Measurements from ENCODE around the gene CABP7.

CABP7 gene

DNA sequence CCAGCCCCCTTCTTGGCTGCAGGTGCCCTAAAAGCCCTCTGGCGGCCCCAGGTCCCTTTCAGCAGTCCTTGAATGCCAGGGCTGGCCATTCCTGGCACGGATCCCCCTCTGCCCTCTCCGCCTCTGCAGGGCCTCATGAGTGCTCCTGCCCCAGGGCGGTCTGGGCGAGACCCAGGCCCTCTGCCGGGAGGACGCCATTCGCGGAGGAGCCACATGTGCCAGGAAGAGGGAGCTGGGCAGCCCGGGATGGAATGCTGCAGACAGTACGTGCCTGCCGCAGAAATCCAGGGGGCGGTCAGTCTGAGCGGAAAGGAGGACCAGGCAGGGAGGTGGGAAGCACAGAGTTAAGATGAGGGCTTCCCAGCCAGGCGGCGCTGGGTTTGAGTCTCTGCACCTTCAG, 2.8 kb downstream of the CABP7 start:
- DNase-seq (ENCODE audit: low spot score), result no peak

GRCh38 chr22:29723766-29724165, 4.0 kb downstream of the CABP7 start:
- DNase-seq (ENCODE audit: low spot score), result no peak

DNA sequence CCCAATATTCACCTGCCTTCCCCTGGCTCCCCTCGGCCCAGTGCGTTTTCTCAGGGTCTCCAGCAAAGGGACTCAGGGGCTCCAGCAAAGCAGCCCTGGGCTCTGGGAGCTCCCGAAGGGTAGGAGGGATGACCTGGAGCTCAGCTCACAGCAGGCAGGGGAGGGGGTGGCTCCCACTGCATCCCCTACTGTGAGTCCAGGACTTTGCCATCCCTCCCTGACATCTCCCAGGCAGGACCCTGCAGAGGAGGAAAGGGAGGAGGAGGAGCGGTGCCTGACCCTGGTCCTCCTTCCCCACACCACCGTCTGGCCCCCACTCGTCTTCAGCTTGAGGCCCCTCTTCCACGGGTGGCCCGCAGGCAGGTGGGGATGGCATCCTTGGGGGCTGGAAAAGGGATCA, 5.0 kb downstream of the CABP7 start:
- no peak for DNase-seq (ENCODE audit: low spot score)

GRCh38 chr22:29726106-29726505, 6.3 kb downstream of the CABP7 start:
- DNase-seq (ENCODE audit: low spot score), result no peak

GRCh38 chr22:29726512-29727130, 6.8 kb downstream of the CABP7 start:
- no peak for DNase-seq (ENCODE audit: low spot score)

DNA sequence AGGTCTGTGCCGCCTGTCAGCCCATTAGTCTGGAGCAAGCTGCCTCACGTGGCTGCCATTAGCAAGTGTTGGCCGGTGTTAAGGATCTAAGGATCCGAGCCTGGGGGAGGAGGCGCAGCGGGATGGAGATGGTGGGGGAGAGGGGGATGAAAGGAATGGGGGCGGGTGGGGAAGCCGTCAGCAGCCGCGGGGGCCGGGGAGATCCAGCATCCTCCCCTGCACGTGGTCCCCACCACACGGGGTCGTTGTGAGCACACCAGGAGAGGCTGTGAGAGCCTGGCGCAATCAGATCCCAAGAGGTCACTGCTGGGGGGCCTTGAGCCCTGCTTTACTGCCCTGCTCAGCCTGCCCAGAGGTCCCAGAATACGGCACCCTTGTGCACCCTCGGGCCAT, 7.3 kb downstream of the CABP7 start:
- no peak for DNase-seq (ENCODE audit: low spot score)

GRCh38 chr22:29729161-29729560, 9.4 kb downstream of the CABP7 start:
- no peak for DNase-seq (ENCODE audit: low spot score)

GRCh38 chr22:29731058-29731850, 11.5 kb downstream of the CABP7 start:
- DNase-seq (ENCODE audit: low spot score), result no peak

DNA sequence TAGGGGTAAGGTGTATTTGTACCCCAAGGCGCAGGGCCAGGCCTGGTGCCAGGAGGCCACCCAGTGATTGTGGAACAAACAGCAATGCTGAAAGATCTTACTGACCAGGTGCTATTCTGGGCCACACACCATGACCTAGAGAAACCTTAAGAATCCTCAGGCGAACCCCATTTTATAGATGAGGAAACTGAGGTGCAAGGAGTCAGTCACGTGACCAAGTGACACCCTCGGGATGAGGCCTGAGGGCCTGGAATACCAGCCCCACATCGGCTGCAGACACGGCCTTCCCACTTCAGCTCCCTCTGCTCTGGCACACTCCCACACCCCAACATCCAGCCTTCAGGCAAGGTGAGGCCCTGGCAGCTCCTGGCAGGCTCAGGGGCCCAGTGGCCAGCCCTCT, 13.1 kb downstream of the CABP7 start:
- no peak for DNase-seq (ENCODE audit: low spot score)

GRCh38 chr22:29733362-29734201, 13.8 kb downstream of the CABP7 start:
- no peak for DNase-seq (ENCODE audit: low spot score)

DNA sequence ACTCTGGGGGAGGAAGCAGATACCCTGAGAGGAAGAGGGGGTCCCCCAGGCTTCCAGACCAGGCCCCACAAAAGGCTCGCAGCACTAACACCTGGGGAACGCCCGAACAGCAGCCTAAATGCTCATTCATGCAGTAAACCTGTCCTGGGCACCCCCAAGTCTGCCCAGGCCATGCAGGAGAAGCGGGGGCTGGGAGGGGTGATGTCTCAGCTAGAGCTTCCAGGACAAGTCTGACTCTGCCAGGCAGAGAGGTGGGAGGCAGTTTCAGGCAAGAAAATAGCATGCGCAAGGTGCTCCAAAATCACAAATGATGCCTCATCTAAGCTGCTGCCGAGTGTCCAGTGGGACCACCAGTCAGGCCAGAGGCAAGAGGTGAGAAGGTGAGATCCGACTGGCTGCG, 14.6 kb downstream of the CABP7 start:
- DNase-seq (ENCODE audit: low spot score), result no peak

DNA sequence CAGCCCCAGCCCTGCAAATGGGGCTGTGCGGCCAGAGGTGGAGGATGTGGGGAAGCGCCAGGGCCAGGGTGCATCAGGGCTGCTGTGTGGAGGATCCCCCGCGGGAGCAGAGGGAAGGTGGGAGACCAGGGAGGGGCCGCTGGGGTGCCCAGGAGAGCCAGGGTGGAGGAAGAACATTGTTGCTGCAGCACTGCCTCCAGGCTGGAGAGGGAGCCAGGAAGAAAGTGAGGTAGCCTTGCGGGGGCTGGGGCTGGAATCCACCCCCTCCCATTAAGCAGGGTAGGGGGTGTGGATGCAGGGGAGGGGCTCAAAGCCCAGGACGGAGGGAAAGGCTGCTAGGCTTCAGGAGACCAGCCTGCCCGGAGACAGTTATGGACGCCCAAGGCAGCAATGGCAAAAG, 15.0 kb downstream of the CABP7 start:
- DNase-seq (ENCODE audit: low spot score), result no peak

DNA sequence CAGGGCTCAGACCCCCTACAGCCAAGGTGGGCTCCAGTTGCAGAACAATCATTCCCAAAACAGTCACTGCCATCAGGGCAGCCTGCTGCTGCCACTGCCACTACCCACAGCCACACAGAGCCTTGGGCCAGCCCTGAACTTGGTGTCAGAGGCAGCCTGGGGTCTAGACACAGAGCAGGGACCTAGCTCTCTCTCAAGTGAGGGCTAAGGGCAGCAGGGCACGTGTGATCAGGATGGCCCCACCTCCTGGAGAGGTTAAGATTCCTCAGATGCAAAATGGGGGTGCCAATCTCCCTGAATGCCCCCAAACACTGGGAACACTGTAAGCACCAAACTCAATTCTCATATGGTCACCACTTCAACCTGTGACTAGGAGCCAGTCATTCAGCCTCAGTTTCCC, 15.6 kb downstream of the CABP7 start:
- DNase-seq (ENCODE audit: low spot score), result no peak

DNA sequence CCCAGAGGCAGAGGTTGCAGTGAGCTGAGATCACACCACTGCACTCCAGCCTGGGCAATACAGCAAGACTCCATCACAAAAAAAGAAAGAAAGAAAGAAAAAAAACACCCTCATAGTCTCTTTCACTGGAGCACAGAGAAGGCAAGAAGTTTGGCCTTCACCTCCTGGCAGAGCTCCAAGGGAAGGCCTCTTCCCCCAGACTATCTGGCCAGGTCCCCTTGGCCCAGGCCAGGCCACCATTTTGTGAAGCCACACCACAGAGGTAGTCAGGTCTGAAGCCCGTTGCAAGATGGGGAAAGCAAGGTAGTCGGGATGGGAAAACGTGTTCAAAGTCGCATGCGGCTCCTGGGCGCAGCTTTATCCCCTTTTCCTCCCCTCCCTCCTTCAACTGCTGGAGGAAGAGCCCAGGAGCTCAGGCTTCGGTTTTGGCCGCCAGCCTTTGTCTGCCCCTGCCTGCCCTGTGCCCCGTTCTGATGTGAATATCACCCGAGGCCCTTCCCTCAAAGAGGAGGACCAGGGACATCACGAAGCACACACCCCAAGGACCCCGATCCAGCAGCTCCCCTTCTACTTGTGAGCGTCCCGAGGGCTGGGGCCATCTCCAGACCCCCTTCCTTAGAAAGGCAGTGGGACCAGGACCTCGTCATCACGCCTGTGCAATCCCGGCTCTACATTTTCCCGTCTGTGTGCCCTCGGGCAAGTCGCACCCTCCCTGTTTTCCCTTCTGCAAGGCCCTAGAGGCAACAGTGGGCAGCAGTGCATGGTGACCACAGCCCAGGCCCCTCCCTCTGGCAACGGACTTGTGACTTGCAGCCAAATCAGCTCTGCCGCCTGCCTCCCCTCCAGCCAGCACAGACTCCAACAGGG, 17.7 kb downstream of the CABP7 start:
- no peak for DNase-seq (ENCODE audit: low spot score)

DNA sequence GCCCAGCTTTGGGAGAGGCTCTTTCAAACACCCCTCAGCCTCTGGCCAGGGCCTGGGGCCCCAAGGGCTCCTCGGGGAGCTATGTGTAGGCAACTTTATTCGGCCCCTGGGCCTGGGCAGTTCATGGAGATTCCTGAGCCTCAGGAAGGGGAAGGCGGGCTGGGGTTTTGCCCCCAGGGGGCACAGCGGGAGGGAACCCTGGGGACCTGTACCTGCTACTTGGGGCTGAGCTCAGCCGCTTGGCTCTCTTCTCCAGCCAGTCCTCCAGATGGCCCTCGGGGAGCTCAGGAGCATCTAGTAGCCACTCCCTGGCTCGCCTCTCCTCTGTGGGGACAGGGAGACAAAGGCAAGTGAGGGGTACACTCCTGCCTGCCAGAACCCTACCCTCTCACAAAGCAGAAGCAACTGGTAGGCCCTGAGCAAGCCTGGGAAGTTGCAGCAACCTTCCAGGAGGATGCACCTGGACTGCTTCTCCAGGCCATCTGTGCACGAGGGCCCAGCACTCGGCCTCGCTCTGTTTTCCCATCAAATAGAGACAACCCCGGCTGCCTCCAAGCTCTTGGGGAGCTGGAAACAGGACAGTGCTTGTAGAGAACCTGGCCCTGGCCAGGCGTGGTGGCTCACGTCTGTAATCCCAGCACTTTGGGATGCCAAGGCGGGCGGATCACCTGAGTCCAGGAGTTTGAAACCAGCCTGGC, 18.5 kb downstream of the CABP7 start:
- DNase-seq (ENCODE audit: low spot score), result no peak

DNA sequence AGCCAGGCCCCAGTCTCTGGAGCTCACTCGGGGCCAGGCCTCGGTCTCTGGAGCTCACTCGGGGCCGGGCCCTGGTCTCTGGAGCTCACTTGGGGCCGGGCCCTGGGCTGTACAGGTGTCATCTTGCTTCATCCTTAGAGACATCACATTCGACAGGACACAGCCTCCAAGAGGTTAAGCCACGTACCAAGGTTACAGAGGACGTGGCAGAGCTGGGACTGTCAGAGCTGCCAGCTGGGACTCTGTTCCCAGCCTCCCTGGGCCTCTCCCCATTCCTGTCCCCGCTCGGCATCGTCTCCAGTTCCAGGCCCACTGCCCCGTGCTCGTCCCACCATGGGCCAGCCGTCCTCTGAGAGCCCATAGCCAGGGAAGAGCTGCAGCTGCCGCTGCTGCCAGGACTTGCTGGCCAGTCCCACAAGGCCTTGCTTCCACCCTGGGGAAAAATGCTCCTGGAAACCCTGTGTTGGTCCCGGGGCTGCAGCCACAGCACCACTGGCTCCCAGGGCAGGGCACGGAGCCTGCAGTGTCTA, 19.6 kb downstream of the CABP7 start:
- DNase-seq (ENCODE audit: low spot score), result no peak

- DNase-seq (ENCODE audit: low spot score), result no peak
Measured at GRCh38 chr22:29740216-29740615, 20.4 kb downstream of the CABP7 start.

- DNase-seq (ENCODE audit: low spot score), result no peak
Measured at GRCh38 chr22:29741926-29742325, 22.1 kb downstream of the CABP7 start.

GRCh38 chr22:29742326-29742725, 22.5 kb downstream of the CABP7 start:
- no peak for DNase-seq (ENCODE audit: low spot score)

GRCh38 chr22:29744902-29745301, 25.1 kb downstream of the CABP7 start:
- DNase-seq (ENCODE audit: low spot score), result no peak

DNA sequence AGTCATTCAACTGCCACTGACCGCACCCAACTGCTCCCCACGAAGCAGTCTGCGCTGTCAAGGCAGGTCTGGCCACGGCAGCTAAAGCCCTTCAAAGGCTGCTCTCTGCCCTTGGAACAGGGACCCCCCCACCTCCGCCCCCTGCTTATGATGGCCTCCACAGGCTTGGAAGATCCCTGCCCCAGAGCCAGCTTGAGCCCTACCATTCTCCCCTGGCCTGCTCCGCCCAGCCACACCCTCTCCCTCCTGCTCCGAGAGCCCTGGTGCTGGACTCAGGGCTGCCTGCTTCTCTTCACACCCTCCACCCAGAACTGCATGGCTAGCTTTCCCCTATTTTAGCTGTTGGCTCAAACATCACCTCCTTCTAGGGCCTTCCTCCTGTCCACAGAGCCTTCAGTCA, 28.0 kb downstream of the CABP7 start:
- no peak for DNase-seq (ENCODE audit: low spot score)

All from left forelimb (tissue), 1 donor.